ENCODE measurements around the gene TCEA2. TPM values are rescaled to one million over a fixed set of nuclear protein-coding genes. Genes with fewer than 3 reads are reported as not detected.

TCEA2 gene
- total and polyA plus RNA-seq, 2 of the 13 experiments (the other 11 are each of a cell fraction or from before 2014, with no cell fraction given) = 28.1 to 33.7 TPM

DNA sequence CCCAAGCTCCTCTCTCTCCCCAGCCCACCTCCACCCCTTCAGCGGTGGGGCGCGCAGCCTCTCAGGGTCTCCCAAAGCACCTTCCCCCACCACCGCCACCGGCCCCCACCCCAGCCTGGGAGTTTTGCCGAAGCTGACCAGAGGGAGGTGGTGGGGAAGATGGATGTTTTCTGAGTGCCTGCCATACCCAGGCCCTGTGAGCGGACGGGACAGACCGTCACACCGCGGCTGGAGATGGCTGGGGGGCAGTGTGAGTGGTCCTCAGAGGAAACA, 21.3 kb upstream of the TCEA2 start (continued):
- no peak for TF ChIP-seq MZF1 (CRISPR knock-in tag; IDR thresholded peaks at IDR 0.05; ENCODE audit: borderline replicate concordance)
- TF ChIP-seq CREM (IDR thresholded peaks at IDR 0.05) = no peak
- no peak for TF ChIP-seq CREM (CRISPR knock-in tag; IDR thresholded peaks at IDR 0.05)
- TF ChIP-seq ZNF264 (CRISPR knock-in tag; IDR thresholded peaks at IDR 0.05) = no peak
- TF ChIP-seq, protein P1, sequence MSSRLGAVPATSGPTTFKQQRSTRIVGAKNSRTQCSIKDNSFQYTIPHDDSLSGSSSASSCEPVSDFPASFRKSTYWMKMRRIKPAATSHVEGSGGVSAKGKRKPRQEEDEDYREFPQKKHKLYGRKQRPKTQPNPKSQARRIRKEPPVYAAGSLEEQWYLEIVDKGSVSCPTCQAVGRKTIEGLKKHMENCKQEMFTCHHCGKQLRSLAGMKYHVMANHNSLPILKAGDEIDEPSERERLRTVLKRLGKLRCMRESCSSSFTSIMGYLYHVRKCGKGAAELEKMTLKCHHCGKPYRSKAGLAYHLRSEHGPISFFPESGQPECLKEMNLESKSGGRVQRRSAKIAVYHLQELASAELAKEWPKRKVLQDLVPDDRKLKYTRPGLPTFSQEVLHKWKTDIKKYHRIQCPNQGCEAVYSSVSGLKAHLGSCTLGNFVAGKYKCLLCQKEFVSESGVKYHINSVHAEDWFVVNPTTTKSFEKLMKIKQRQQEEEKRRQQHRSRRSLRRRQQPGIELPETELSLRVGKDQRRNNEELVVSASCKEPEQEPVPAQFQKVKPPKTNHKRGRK (CRISPR knock-in tag; IDR thresholded peaks at IDR 0.05) = no peak
- TF ChIP-seq SP4 (CRISPR knock-in tag; IDR thresholded peaks at IDR 0.05) = 0 out of 2 replicates have a peak, but pooled peaks have one; percentile 4
- TF ChIP-seq, protein P2, sequence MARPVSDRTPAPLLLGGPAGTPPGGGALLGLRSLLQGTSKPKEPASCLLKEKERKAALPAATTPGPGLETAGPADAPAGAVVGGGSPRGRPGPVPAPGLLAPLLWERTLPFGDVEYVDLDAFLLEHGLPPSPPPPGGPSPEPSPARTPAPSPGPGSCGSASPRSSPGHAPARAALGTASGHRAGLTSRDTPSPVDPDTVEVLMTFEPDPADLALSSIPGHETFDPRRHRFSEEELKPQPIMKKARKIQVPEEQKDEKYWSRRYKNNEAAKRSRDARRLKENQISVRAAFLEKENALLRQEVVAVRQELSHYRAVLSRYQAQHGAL (CRISPR knock-in tag; IDR thresholded peaks at IDR 0.05; ENCODE audit: not compliant biosample characterization) = no peak
- 0 out of 2 replicates have a peak, but pooled peaks have one; percentile 56 for TF ChIP-seq ZNF615 (CRISPR knock-in tag; IDR thresholded peaks at IDR 0.05; ENCODE audit: borderline replicate concordance)
- TF ChIP-seq MBNL3 (CRISPR knock-in tag; conservative IDR thresholded peaks at IDR 0.05) = no peak
- TF ChIP-seq, protein P3, sequence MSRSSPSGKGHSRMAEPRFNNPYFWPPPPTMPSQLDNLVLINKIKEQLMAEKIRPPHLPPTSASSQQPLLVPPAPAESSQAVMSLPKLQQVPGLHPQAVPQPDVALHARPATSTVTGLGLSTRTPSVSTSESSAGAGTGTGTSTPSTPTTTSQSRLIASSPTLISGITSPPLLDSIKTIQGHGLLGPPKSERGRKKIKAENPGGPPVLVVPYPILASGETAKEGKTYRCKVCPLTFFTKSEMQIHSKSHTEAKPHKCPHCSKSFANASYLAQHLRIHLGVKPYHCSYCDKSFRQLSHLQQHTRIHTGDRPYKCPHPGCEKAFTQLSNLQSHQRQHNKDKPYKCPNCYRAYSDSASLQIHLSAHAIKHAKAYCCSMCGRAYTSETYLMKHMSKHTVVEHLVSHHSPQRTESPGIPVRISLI (CRISPR knock-in tag; IDR thresholded peaks at IDR 0.05; ENCODE audit: borderline replicate concordance) = no peak
- no peak for TF ChIP-seq ZNF44 (CRISPR knock-in tag; IDR thresholded peaks at IDR 0.05)
- TF ChIP-seq, protein P4, sequence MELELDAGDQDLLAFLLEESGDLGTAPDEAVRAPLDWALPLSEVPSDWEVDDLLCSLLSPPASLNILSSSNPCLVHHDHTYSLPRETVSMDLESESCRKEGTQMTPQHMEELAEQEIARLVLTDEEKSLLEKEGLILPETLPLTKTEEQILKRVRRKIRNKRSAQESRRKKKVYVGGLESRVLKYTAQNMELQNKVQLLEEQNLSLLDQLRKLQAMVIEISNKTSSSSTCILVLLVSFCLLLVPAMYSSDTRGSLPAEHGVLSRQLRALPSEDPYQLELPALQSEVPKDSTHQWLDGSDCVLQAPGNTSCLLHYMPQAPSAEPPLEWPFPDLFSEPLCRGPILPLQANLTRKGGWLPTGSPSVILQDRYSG (CRISPR knock-in tag; IDR thresholded peaks at IDR 0.05) = 0 out of 2 replicates have a peak, but pooled peaks have one; percentile 5
- peak; percentile 34; the same call in 1 of the 2 replicates for TF ChIP-seq POLR2AphosphoS2 (IDR thresholded peaks at IDR 0.05; ENCODE audit: low read depth, low read length)
- TF ChIP-seq ZNF878 (CRISPR knock-in tag; IDR thresholded peaks at IDR 0.05) = 0 out of 2 replicates have a peak, but pooled peaks have one; percentile 4
- TF ChIP-seq ISX (CRISPR knock-in tag; conservative IDR thresholded peaks at IDR 0.05) = no peak; the same call in 1 of the 2 replicates
- 0 out of 2 replicates have a peak, but pooled peaks have one; percentile 17 for TF ChIP-seq MTF2 (CRISPR knock-in tag; IDR thresholded peaks at IDR 0.05; ENCODE audit: borderline replicate concordance)
- TF ChIP-seq, protein P5, sequence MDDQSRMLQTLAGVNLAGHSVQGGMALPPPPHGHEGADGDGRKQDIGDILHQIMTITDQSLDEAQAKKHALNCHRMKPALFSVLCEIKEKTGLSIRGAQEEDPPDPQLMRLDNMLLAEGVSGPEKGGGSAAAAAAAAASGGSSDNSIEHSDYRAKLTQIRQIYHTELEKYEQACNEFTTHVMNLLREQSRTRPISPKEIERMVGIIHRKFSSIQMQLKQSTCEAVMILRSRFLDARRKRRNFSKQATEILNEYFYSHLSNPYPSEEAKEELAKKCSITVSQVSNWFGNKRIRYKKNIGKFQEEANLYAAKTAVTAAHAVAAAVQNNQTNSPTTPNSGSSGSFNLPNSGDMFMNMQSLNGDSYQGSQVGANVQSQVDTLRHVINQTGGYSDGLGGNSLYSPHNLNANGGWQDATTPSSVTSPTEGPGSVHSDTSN (CRISPR knock-in tag; IDR thresholded peaks at IDR 0.05; ENCODE audit: borderline replicate concordance) = 0 out of 2 replicates have a peak, but pooled peaks have one; percentile 14
- 0 out of 2 replicates have a peak, but pooled peaks have one; percentile 6 for TF ChIP-seq KLF6 (CRISPR knock-in tag; IDR thresholded peaks at IDR 0.05)
- TF ChIP-seq, protein P6, sequence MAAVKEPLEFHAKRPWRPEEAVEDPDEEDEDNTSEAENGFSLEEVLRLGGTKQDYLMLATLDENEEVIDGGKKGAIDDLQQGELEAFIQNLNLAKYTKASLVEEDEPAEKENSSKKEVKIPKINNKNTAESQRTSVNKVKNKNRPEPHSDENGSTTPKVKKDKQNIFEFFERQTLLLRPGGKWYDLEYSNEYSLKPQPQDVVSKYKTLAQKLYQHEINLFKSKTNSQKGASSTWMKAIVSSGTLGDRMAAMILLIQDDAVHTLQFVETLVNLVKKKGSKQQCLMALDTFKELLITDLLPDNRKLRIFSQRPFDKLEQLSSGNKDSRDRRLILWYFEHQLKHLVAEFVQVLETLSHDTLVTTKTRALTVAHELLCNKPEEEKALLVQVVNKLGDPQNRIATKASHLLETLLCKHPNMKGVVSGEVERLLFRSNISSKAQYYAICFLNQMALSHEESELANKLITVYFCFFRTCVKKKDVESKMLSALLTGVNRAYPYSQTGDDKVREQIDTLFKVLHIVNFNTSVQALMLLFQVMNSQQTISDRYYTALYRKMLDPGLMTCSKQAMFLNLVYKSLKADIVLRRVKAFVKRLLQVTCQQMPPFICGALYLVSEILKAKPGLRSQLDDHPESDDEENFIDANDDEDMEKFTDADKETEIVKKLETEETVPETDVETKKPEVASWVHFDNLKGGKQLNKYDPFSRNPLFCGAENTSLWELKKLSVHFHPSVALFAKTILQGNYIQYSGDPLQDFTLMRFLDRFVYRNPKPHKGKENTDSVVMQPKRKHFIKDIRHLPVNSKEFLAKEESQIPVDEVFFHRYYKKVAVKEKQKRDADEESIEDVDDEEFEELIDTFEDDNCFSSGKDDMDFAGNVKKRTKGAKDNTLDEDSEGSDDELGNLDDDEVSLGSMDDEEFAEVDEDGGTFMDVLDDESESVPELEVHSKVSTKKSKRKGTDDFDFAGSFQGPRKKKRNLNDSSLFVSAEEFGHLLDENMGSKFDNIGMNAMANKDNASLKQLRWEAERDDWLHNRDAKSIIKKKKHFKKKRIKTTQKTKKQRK (IDR thresholded peaks at IDR 0.05; ENCODE audit: low read length) = no peak
- TF ChIP-seq PRMT3 (CRISPR knock-in tag; IDR thresholded peaks at IDR 0.05; ENCODE audit: borderline replicate concordance, low read depth) = no peak
- TF ChIP-seq, protein P7, sequence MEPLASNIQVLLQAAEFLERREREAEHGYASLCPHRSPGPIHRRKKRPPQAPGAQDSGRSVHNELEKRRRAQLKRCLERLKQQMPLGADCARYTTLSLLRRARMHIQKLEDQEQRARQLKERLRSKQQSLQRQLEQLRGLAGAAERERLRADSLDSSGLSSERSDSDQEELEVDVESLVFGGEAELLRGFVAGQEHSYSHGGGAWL (CRISPR knock-in tag; IDR thresholded peaks at IDR 0.05) = no peak
